ENCODE data around the gene SORT1.

Gene SORT1

GRCh38 chr1:109351457-109351856 is 46.3 kb downstream of the SORT1 start:
- TF ChIP-seq CTCF (IDR thresholded peaks at IDR 0.05; ENCODE audit: insufficient read depth, low read length, poor library complexity, severe bottlenecking) (no peak), EZH2phosphoT487 (conservative IDR thresholded peaks at IDR 0.05; ENCODE audit: low read length) (no peak)
- no peaks in the 10 kb centered on the region for H4K20me1 ChIP-seq (ENCODE audit: low read depth, low read length)
- H3K36me3 ChIP-seq (ENCODE audit: low read length): no peaks in the 10 kb centered on the region
- no peaks in the 10 kb centered on the region for H3K9me2 ChIP-seq (replicated peaks; ENCODE audit: insufficient read depth, low read length)
- no peak overlapping the region for H3K27ac ChIP-seq (ENCODE audit: low read depth, low read length)
- H3K4me2 ChIP-seq (ENCODE audit: low read depth, low read length, poor library complexity, severe bottlenecking): no peak overlapping the region
- H3K9ac ChIP-seq (ENCODE audit: low read length): no peak overlapping the region
- H3K9me3 ChIP-seq (ENCODE audit: insufficient read depth, low read length): no peaks in the 10 kb centered on the region
- H3K79me2 ChIP-seq (ENCODE audit: insufficient read depth, low read length): no peaks in the 10 kb centered on the region
- H3K4me3 ChIP-seq (ENCODE audit: insufficient read depth, low read length, poor library complexity, severe bottlenecking): no peak overlapping the region
- no peaks in the 10 kb centered on the region for H3F3A ChIP-seq (ENCODE audit: insufficient read depth)
- H3K27me3 ChIP-seq (ENCODE audit: low read length): no peaks in the 10 kb centered on the region
- no peak overlapping the region for H2AFZ ChIP-seq (ENCODE audit: low read depth, low read length, severe bottlenecking)

- Histone ChIP-seq H3K9me2 (replicated peaks; ENCODE audit: insufficient read depth, low read length) (no peaks in the 10 kb centered on the region), H2AFZ (ENCODE audit: low read depth, low read length, severe bottlenecking) (no peak overlapping the region), H3K79me2 (ENCODE audit: insufficient read depth, low read length) (no peaks in the 10 kb centered on the region), H4K20me1 (ENCODE audit: low read depth, low read length) (no peaks in the 10 kb centered on the region), H3K9ac (ENCODE audit: low read length) (no peak overlapping the region), H3K36me3 (ENCODE audit: low read length) (no peaks in the 10 kb centered on the region), H3K4me2 (ENCODE audit: low read depth, low read length, poor library complexity, severe bottlenecking) (no peak overlapping the region), H3K4me3 (ENCODE audit: insufficient read depth, low read length, poor library complexity, severe bottlenecking) (no peak overlapping the region), H3K9me3 (ENCODE audit: insufficient read depth, low read length) (no peaks in the 10 kb centered on the region), H3F3A (ENCODE audit: insufficient read depth) (no peaks in the 10 kb centered on the region), H3K27me3 (ENCODE audit: low read length) (no peaks in the 10 kb centered on the region), H3K27ac (ENCODE audit: low read depth, low read length) (no peak overlapping the region)
- TF ChIP-seq CTCF (IDR thresholded peaks at IDR 0.05; ENCODE audit: insufficient read depth, low read length, poor library complexity, severe bottlenecking): no peak
- TF ChIP-seq EZH2phosphoT487 (conservative IDR thresholded peaks at IDR 0.05; ENCODE audit: low read length): no peak
Observed at GRCh38 chr1:109350655-109351054, 47.1 kb downstream of the SORT1 start.

GRCh38 chr1:109350182-109350581 is 47.5 kb downstream of the SORT1 start:
- Histone ChIP-seq H3F3A (ENCODE audit: insufficient read depth) (no peaks in the 10 kb centered on the region), H3K4me2 (ENCODE audit: low read depth, low read length, poor library complexity, severe bottlenecking) (no peak overlapping the region), H3K79me2 (ENCODE audit: insufficient read depth, low read length) (no peaks in the 10 kb centered on the region), H3K9me2 (replicated peaks; ENCODE audit: insufficient read depth, low read length) (no peaks in the 10 kb centered on the region), H4K20me1 (ENCODE audit: low read depth, low read length) (no peaks in the 10 kb centered on the region), H3K9me3 (ENCODE audit: insufficient read depth, low read length) (no peaks in the 10 kb centered on the region), H3K27me3 (ENCODE audit: low read length) (no peaks in the 10 kb centered on the region), H3K27ac (ENCODE audit: low read depth, low read length) (no peak overlapping the region), H2AFZ (ENCODE audit: low read depth, low read length, severe bottlenecking) (no peak overlapping the region), H3K4me3 (ENCODE audit: insufficient read depth, low read length, poor library complexity, severe bottlenecking) (no peak overlapping the region), H3K9ac (ENCODE audit: low read length) (no peak overlapping the region), H3K36me3 (ENCODE audit: low read length) (no peaks in the 10 kb centered on the region)
- TF ChIP-seq EZH2phosphoT487 (conservative IDR thresholded peaks at IDR 0.05; ENCODE audit: low read length) (no peak), CTCF (IDR thresholded peaks at IDR 0.05; ENCODE audit: insufficient read depth, low read length, poor library complexity, severe bottlenecking) (no peak)

Data from SU-DHL-6 (cell line).